Neutrophil (primary cell): ENCODE results near the gene SYNE3.

Source experiments
- H3K27ac ChIP-seq: fragments of 200-600 bp; sonication (generic); 2 replicates; pipeline ENCODE4 v1.5.1; 2016; ENCODE audit warnings: mild to moderate bottlenecking, moderate library complexity
- H3K27me3 ChIP-seq: fragments of 200-600 bp; sonication (generic); 2 replicates; pipeline ENCODE4 v1.6.0; 2016; ENCODE audit warnings: mild to moderate bottlenecking
- H3K36me3 ChIP-seq: fragments of 200-600 bp; sonication (generic); 2 replicates; pipeline ENCODE4 v1.5.1; 2017
- H3K4me1 ChIP-seq, 2 experiments: fragments of 200-600 bp in 1 of 2; sonication (generic) in 1 of 2; 1 replicate in 1 of 2; 2 replicates in 1 of 2; pipeline versions ENCODE4 v1.5.1 to v1.6.1; 2013 to 2016; ENCODE audit warnings: low read depth in 1 of 2, low read length in 1 of 2, mild to moderate bottlenecking in 1 of 2, moderate library complexity in 1 of 2; ENCODE audit not compliant: control insufficient read depth in 1 of 2, insufficient read depth in 1 of 2
- H3K4me3 ChIP-seq, 2 experiments: fragments of 200-600 bp in 1 of 2; sonication (generic) in 1 of 2; 1 replicate in 1 of 2; 2 replicates in 1 of 2; pipeline ENCODE4 v1.5.1; 2013 to 2016; ENCODE audit warnings: low read depth in 1 of 2, low read length in 1 of 2, mild to moderate bottlenecking in 1 of 2, moderate library complexity in 1 of 2
- H3K9me3 ChIP-seq: fragments of 200-600 bp; sonication (generic); 2 replicates; pipeline ENCODE4 v1.5.1; 2016
- CTCF ChIP-seq: fragments of 200-600 bp; sonication (generic); IDR thresholded peaks from 2 replicates; pipeline ENCODE4 v1.5.1; 2016; ENCODE audit warnings: antibody characterized with exemption

The SYNE3 gene

DNA sequence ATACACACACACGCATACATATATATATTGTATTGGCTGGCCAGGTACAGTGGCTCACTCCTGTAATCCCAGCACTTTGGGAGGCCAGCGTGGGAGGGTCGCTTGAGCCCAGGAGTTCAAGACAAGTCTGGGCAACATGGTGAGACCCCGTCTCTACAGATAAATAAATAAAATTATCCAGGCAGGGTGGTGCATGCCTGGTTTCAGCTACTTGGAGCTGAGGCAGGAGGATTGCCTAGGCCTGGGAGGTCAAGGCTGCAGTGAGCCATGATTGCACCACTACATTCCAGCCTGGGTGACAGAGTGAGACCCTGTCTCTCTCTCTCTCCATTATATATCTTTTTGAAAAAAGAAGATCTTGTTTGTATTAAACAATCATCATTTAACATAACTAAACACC, 4.6 kb upstream of the SYNE3 start:
- Histone ChIP-seq H3K4me3 (no peak overlapping the region), H3K9me3 (no peaks in the 10 kb centered on the region), H3K36me3 (no peaks in the 10 kb centered on the region), H3K27ac (peak overlapping the region; percentile 84), H3K4me1 (peaks cover 82 to 98% of the 10 kb centered on the region in 2 experiments), H3K27me3 (no peaks in the 10 kb centered on the region)
- no peak for TF ChIP-seq CTCF

- peaks cover 81 to 98% of the 10 kb centered on the region in 2 experiments for H3K4me1 ChIP-seq
- no peaks in the 10 kb centered on the region for H3K9me3 ChIP-seq
- H3K27me3 ChIP-seq = no peaks in the 10 kb centered on the region
- H3K4me3 ChIP-seq = peak overlapping the region; percentile 15 to 48
- H3K36me3 ChIP-seq = no peaks in the 10 kb centered on the region
- H3K27ac ChIP-seq = peak overlapping the region; percentile 88
- no peak for TF ChIP-seq CTCF
Measured at GRCh38 chr14:95520346-95520745, 3.9 kb upstream of the SYNE3 start.

GRCh38 chr14:95519699-95520098, 3.2 kb upstream of the SYNE3 start:
- TF ChIP-seq CTCF = no peak
- Histone ChIP-seq H3K4me1 (peaks cover 81 to 98% of the 10 kb centered on the region in 2 experiments), H3K36me3 (no peaks in the 10 kb centered on the region), H3K4me3 (peak overlapping the region; percentile 15 to 48), H3K27ac (peak overlapping the region; percentile 88), H3K9me3 (no peaks in the 10 kb centered on the region), H3K27me3 (no peaks in the 10 kb centered on the region)

GRCh38 chr14:95518045-95518751, 1.7 kb upstream of the SYNE3 start:
- Histone ChIP-seq H3K4me1 (peaks cover 80 to 98% of the 10 kb centered on the region in 2 experiments), H3K27ac (peak overlapping the region; percentile 88), H3K27me3 (no peaks in the 10 kb centered on the region), H3K9me3 (no peaks in the 10 kb centered on the region), H3K36me3 (no peaks in the 10 kb centered on the region), H3K4me3 (no peak overlapping the region)
- no peak for TF ChIP-seq CTCF

DNA sequence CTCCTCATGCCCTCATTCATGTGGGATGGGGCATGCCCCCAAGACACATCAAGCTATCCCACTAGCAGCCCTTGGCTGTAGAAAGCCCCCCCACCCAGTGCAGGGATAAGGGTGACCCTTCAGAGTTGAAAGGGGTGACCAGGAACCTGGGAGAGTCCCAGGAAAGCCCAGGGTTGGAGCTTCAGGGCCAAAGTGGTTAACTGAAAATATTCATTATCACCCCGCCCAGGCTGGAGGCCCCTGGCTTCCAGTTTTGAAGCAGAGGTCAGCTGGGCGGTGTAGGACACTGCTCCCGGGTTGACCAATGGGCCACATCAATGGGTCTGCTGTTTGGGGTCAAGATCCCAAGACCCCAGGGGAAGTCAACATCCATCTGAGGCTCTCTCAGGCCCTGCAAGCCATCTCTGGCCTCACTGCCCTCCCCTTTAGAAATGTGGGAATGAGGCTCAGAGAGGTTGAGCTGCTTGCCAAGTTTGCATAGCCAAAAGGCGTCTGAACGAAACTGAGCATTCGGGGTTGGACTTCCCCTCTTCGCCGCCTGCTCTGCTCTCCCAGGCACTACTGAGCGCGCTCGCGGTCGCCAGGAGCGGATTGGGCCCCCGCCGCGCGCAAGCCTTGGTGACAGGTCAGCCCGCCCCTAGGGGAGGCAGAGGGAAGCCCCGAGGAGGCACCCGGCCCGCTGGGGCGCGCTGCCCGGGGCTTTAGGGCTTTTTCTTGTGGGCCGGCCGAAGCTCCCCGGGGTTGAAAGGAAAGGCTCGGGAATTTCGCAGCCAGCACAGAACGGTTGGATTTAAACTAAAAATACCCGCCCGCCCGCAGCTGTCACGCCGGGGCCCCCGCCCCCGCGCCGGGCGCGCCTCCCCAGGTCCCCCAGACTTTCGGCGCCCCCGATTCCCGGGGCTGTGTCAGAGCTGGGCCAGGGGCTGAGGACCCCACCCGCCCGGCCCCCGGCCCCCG, 576 bp downstream of the SYNE3 start:
- peak; percentile 59 for TF ChIP-seq CTCF
- Histone ChIP-seq H3K27ac (peak overlapping the region; percentile 88), H3K36me3 (no peaks in the 10 kb centered on the region), H3K9me3 (no peaks in the 10 kb centered on the region), H3K27me3 (no peaks in the 10 kb centered on the region), H3K4me1 (peaks cover 71 to 84% of the 10 kb centered on the region in 2 experiments), H3K4me3 (peak overlapping the region; percentile 72 to 82)
